GM18858 (cell line): ENCODE results near the gene LBR.

Source experiments
- ATAC-seq: cut with Tn5 transposase; IDR thresholded peaks from one replicate; pipeline ENCODE4 v1.9.1; 2021; ENCODE audit not compliant: unreplicated experiment

Gene LBR

GRCh38 chr1:225464851-225465792, 37.3 kb upstream of the LBR start:
- ATAC-seq = no peak

DNA sequence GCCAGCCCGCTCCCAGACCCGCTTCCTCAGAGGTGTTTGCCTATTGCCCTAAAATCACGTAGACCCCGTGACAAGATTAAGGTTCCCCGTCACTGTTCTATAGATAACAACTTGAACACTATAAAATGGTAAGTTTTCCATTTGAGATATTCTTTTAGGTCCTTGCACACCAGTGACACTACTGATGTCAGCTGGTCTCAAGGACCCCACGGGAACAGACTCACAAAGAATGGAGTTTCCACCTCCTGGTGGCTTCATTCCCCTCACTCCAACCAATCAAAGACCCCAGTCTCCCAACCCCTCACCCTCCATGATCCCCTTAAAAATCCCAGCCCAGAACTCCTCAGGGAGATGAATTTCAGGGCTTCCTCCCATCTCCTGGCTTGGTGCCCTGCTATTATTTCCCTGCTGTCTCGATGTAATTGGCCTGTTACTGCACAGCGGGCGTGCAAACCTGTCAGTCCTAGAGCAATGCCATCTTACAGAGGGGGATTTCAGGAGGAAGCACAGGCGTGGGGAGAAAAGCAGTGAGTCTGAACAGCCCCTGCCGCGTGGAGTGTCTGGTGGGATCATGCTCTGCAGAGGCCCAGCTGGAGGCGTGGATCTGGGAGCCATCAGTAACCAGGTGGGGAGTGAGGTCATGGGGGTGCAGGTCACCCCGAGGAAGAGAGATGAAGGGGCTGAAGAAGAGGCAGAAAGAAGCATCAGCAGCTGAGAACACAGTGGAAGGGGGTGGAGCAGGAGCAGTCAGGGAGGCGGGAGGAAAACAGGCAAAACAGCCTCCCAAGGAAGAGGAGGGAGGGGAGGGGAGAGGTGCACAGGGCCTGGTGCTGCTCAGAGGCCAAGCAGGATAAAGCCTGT, 35.1 kb upstream of the LBR start:
- no peak for ATAC-seq

DNA sequence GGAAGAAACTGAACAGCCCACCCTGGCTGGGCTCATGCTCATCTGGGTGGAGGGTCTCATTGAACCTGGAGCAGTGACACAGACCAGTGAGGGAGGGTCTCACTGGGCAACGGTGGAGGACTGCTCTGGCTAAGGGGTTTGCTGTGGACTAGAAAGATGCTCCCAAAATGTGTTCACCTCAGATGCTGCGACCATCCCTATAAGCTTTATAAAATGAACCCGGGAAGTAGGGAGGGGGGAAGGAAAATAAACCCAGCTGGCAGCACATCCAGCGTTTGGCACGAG, 34.5 kb upstream of the LBR start:
- ATAC-seq = no peak

GRCh38 chr1:225461533-225462428, 33.9 kb upstream of the LBR start:
- no peak for ATAC-seq

DNA sequence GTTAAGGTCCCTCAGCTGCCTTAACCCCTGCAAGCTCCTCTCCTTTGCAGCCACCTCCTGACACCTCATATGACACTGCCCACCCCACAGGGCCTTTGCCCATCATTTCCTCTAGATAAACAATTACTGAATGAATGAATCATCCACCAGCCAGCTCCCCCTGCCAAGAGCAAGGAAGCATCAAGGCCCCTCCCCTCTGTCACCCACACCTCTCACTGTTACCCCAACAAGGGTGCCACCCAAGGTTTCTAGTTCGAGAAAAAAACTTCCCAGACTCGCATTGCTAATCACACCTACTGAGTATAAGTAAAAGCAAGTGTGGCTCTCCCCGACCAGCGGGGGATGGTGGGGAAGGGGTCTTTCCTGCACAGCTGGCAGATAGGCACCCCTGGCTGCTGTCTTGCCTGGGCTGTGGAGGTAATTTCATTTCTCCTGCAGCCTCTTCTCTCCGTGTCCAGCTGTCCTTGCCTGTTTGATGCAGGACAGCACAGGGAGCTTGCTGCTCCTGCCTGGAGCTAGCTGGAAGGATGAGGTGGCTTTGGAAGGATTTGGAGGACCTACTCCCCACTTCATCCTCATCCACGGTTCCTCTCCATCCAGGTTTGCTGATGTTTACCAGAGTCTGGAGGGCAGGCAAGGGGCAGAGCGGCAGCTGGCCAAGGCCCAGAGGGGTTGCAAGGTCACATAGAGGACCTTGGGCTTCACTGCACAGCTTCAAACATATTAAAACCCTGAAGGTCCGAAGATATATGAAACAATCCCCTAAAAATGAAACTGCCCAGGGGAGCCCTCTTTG, 33.1 kb upstream of the LBR start:
- no peak for ATAC-seq

- ATAC-seq = no peak
Observed at GRCh38 chr1:225460021-225460736, 32.3 kb upstream of the LBR start.

- no peak for ATAC-seq
Observed at GRCh38 chr1:225458222-225458631, 30.4 kb upstream of the LBR start.

GRCh38 chr1:225454733-225455132, 26.9 kb upstream of the LBR start:
- no peak for ATAC-seq

GRCh38 chr1:225453797-225454648, 26.2 kb upstream of the LBR start:
- ATAC-seq = no peak

DNA sequence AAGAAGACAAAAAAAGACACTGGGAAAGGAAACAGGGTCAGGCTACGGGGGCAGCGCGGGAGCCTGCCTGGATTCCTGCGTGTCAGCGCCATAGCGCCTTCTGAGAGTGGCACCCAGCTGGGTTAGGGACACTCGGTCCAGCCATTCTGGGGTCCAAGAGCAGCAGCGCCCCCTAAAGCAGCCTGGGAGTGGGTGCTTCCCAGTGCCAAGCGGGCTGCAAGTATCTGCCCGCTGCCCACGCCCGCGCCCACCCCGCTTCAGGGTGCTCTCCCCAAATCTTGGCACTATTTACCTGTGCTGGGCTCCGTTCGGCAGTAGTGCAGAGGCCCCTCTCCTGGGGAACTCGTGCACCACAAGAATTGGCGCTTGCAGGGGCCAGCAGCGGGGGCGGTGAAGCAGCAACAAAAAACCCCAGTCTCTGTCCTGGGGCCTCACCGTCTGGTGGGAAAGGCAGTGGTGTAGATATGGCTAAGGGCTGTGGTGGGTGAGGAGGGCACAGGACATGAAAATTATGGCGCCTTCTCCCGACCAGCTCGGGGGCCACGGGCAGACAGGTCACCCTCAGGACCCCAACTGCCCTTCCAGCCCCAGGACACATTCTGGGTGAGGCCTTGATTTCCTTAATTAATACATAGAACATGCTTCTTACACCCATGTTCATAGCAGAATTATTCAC, 24.1 kb upstream of the LBR start:
- no peak for ATAC-seq

DNA sequence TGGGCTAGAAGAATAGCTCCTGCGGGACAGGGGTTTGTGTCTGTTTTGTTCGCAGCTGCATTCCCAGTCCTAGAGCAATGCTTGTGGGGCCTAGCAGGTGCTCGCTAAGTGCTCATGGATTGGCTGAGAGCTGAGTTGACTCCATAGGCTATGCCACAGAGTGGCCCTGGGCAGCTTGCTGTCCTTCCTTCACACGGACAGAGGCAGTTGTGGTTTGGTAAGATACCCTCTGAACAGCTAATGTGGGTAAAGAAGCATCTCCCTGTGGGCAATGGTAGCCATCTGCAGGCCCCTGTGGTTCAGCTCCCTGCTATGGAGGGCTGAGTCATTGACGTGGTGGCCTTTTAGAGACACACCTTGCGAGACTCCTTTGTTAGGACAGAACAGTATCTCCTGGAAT, 23.5 kb upstream of the LBR start:
- ATAC-seq = no peak

GRCh38 chr1:225450491-225451191, 22.8 kb upstream of the LBR start:
- ATAC-seq = no peak

DNA sequence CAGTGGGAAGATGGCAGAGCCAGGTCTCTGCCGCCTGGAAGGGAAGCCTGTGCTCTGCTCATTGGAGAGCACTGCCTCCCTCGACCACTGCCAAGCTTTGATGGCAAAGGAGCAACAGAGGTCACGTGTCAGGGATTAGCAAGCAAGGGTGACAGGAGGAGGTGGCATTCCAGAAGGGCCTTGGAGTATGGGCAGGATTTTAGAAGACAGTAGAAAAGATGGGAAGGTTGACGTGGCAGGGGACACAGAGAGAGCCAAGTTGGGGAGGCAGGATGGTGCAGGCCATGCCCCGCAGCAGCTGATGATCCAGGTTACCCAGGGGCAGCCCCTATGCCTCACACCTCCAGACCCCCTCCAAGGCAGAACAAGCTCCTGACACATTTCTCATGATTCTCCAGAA, 21.9 kb upstream of the LBR start:
- ATAC-seq = no peak

DNA sequence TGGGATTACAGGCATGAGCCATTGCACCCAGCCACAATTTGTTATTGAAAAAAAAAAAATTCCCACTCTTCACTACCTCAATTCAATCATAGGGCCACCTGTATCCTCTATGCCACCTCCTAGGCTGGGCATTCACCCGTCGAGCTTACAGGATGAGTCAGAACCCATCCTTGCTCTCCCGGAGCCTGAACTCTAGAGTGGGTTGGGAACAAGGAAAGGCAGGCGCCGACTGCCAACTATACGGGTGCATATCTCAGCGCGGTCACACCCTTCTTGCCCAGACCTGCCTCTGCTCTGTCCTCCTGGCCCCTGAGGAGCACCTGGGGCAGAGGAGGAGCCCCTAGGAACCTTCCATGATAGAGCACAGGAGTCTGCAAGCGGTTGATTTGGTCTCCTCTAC, 21.4 kb upstream of the LBR start:
- no peak for ATAC-seq

DNA sequence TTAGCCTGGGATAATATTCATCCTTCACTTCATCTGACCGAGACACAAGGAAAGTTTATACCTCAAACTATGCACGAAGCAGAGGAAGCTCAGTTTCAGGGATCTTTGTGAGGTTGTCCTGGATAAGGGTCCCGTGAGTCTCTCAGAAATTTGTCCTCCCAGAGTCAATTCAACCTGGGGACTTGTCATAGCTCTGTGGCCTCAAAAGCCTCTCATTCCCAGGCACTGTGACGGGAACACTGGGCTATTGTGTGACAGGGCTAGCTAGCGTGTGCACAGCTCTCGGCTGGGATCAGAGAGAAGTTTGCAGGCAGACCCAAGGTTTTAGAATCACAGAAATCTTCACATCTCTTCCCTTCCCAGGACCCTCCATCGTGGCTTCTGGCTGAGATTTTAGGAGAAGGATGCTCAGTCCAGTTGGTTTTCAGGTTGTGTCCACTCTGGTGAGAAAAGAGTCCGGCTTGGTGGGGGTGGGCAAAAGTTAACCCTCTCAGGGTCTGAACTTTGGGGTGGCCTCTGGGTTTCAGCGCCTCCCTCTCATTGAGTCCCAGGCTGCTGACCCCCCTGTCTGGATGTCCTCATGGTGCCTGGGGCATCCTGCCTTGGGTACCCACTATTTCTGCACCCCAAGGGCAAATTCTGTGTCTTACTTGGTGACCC, 20.4 kb upstream of the LBR start:
- no peak for ATAC-seq

DNA sequence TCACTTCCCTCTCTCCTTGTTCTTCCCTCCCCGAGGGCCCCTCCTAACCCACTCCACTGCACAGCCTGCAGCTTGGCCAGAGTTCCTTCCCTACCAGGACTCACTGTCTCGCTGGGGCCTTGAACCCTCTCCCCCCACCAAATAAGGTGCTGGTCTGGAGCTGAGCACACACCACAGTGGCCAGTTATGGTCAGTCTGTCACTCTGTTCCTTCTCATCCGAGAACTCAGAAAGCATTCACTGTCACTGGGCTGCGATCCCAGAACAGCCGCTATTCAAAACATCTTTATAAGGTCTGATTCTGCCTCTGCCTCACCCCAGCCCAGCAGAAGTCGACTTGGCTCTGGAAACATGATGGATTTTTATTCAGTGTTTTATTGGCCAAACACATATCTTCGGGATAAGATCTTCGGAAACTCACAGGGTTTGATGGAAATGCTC, 19.8 kb upstream of the LBR start:
- no peak for ATAC-seq

GRCh38 chr1:225446981-225447615, 19.3 kb upstream of the LBR start:
- ATAC-seq = no peak
